OCI-LY3 (cell line): ENCODE data around the gene SLC22A4.

Source experiments
- H2AFZ ChIP-seq: fragments of 200-600, 300-600 bp; shearing (Covaris generic); 2 replicates; pipeline ENCODE4 v1.6.0; 2014; ENCODE audit warnings: antibody characterized with exemption, low read depth, low read length
- H3K27ac ChIP-seq: fragments of 200-600, 300-600 bp; sonication (generic); 2 replicates; pipeline ENCODE4 v1.5.1; 2014; ENCODE audit warnings: mild to moderate bottlenecking, low read length, moderate library complexity, mixed read lengths
- H3K27me3 ChIP-seq: fragments of 200-600, 300-600 bp; sonication (generic); 2 replicates; pipeline ENCODE4 v1.6.1; 2014; ENCODE audit warnings: low read depth, low read length, mixed read lengths
- H3K36me3 ChIP-seq: fragments of 200-600, 300-600 bp; sonication (generic); replicated peaks from 2 replicates; pipeline ENCODE3; 2014; ENCODE audit warnings: low read depth, low read length, mixed read lengths
- H3K4me1 ChIP-seq: fragments of 300-600, 200-600 bp; sonication (generic); 2 replicates; pipeline ENCODE4 v1.6.1; 2014; ENCODE audit warnings: low read length, mixed read lengths
- H3K4me2 ChIP-seq: fragments of 200-600, 300-600 bp; sonication (generic); 2 replicates; pipeline ENCODE4 v1.6.1; 2014; ENCODE audit warnings: low read length, mixed read lengths
- H3K4me3 ChIP-seq: fragments of 300-600, 200-600 bp; sonication (generic); 2 replicates; pipeline ENCODE4 v1.5.1; 2014; ENCODE audit warnings: antibody characterized with exemption, mild to moderate bottlenecking, low read length, moderate library complexity
- H3K79me2 ChIP-seq: fragments of 300-600, 200-600 bp; shearing (Covaris generic); 2 replicates; pipeline ENCODE4 v1.6.1; 2014; ENCODE audit warnings: mild to moderate bottlenecking, low read length, mixed read lengths
- H3K9ac ChIP-seq: fragments of 300-600, 200-600 bp; shearing (Covaris generic); 2 replicates; pipeline ENCODE4 v1.6.0; 2014; ENCODE audit warnings: mild to moderate bottlenecking, low read length, moderate library complexity
- H3K9me3 ChIP-seq: fragments of 200-600, 300-600 bp; shearing (Covaris generic); 2 replicates; pipeline ENCODE4 v1.6.1; 2014; ENCODE audit warnings: low read length, mixed read lengths; ENCODE audit not compliant: insufficient read depth
- H4K20me1 ChIP-seq: fragments of 200-600, 300-600 bp; sonication (generic); 2 replicates; pipeline ENCODE4 v1.6.1; 2016; ENCODE audit warnings: low read length, mixed read lengths; ENCODE audit not compliant: insufficient read depth
- EZH2phosphoT487 ChIP-seq: fragments of 200-600 bp; shearing (Covaris generic); IDR thresholded peaks from 2 replicates; pipeline ENCODE4 v1.6.1; 2018; ENCODE audit warnings: antibody characterized with exemption, mixed run types, low read depth
- TF ChIP-seq, protein P1 (sequence below): fragments of 200-600, 300-600 bp; sonication (generic); IDR thresholded peaks from 2 replicates; pipeline ENCODE4 v1.5.1; 2014; ENCODE audit warnings: antibody characterized with exemption, low read length, low read depth

Gene SLC22A4

DNA sequence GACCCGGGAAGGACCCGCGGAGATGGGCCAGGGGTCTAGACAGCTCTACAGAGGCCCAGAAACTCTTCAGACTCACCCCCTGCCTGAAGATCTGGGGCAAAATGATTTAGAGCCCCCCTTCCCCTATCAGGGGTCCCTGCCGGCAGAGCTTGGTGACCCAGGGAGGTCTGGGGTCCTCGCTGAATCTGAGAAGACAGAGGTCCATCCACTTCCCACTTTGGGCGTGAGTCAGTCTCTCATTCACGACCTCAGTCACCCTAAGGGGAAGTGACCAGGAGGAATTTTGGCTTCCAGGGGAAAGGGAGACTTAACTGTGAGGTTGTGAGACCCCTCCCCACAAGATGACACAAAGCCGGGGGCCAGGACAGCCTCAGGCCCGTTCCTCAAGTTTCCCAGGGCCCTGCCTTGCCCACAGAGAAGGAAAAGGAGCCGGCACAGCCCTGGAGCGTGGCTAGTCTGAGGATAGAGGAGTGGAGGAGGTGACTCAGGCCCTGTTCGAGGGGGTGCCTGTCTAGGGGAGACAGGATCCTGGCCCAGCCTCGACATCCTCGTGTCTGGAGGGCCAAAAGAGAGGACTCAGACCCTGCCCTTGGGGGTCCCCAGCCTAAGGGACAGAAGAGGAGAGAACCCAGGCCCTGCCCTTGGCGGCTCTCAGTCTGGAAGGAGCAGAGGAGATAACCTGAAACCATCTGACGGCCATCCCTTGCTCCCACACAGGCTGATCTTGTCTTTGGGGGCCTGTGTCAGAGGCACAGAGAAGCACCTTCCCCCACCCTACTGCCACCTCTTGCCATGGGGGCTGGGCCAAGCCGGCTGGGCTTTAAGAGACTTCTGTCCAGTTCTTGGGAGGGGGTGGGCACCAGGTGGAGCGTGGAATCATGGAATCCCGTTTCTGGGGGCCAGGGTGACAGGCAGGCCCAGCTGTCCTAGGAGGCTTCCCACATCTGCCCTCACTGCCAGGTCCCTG lies 35.8 kb upstream of the SLC22A4 start:
- Histone ChIP-seq H4K20me1 (no peaks in the 10 kb centered on the region), H3K9ac (no peak overlapping the region), H3K4me3 (no peak overlapping the region), H3K4me2 (no peak overlapping the region), H3K79me2 (no peaks in the 10 kb centered on the region), H2AFZ (no peak overlapping the region), H3K36me3 (no peaks in the 10 kb centered on the region), H3K4me1 (no peaks in the 10 kb centered on the region), H3K9me3 (no peaks in the 10 kb centered on the region), H3K27ac (no peak overlapping the region), H3K27me3 (no peaks in the 10 kb centered on the region)
- TF ChIP-seq, protein P1, sequence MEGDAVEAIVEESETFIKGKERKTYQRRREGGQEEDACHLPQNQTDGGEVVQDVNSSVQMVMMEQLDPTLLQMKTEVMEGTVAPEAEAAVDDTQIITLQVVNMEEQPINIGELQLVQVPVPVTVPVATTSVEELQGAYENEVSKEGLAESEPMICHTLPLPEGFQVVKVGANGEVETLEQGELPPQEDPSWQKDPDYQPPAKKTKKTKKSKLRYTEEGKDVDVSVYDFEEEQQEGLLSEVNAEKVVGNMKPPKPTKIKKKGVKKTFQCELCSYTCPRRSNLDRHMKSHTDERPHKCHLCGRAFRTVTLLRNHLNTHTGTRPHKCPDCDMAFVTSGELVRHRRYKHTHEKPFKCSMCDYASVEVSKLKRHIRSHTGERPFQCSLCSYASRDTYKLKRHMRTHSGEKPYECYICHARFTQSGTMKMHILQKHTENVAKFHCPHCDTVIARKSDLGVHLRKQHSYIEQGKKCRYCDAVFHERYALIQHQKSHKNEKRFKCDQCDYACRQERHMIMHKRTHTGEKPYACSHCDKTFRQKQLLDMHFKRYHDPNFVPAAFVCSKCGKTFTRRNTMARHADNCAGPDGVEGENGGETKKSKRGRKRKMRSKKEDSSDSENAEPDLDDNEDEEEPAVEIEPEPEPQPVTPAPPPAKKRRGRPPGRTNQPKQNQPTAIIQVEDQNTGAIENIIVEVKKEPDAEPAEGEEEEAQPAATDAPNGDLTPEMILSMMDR: no peak
- no peak for TF ChIP-seq EZH2phosphoT487

- H3K4me1 ChIP-seq: no peaks in the 10 kb centered on the region
- H3K9ac ChIP-seq: no peak overlapping the region
Measured at GRCh38 chr5:132259069-132259851, 34.9 kb upstream of the SLC22A4 start.

DNA sequence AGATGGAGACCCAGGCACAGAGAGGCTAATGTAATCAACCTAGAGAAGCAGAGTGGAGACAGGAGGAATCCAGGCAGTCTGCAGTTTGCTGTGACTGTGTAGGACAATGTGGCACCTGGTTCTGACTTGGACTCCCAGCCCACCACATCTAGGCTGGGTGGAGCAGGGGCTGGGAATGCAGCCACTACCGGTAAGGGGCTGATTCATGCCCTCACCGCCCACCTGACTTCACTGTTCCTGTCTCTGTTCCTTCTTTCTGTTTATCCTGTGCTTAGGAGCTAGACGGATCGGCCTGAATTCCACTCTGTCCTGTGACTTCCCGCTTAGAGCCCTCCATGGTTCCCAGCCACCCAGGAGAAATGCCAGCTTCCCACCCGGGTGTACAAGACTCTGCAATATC lies 34.1 kb upstream of the SLC22A4 start:
- Histone ChIP-seq H3K4me2 (no peak overlapping the region), H3K27ac (no peak overlapping the region), H2AFZ (no peak overlapping the region), H3K36me3 (no peaks in the 10 kb centered on the region), H3K9me3 (no peaks in the 10 kb centered on the region), H4K20me1 (no peaks in the 10 kb centered on the region), H3K9ac (no peak overlapping the region), H3K27me3 (no peaks in the 10 kb centered on the region), H3K4me1 (no peaks in the 10 kb centered on the region), H3K4me3 (no peak overlapping the region), H3K79me2 (no peaks in the 10 kb centered on the region)
- TF ChIP-seq, protein P1: no peak
- TF ChIP-seq EZH2phosphoT487: no peak

More at GRCh38 chr5:132259069-132259851, 34.9 kb upstream of the SLC22A4 start:
- Histone ChIP-seq H2AFZ (no peak overlapping the region), H3K4me2 (no peak overlapping the region), H3K4me3 (no peak overlapping the region), H3K27me3 (no peaks in the 10 kb centered on the region), H3K79me2 (no peaks in the 10 kb centered on the region), H3K36me3 (no peaks in the 10 kb centered on the region), H4K20me1 (no peaks in the 10 kb centered on the region), H3K27ac (no peak overlapping the region), H3K9me3 (no peaks in the 10 kb centered on the region)
- TF ChIP-seq, protein P1: no peak
- TF ChIP-seq EZH2phosphoT487: no peak
